H1 (cell line): ENCODE measurements around the gene WNT7A. TPM values are rescaled to one million over a fixed set of nuclear protein-coding genes. Genes with fewer than 3 reads are reported as not detected.

Experiments used
- RBBP5 ChIP-seq: IDR thresholded peaks from 2 replicates; pipeline ENCODE4 v1.7.1; 2012; ENCODE audit warnings: low read depth, mild to moderate bottlenecking, inconsistent platforms, low read length, moderate library complexity, borderline replicate concordance
- polyA plus RNA-seq, 7 experiments: library from polyadenylated mRNA; depleted of rRNA in 3 of 7; stranded (reverse) in 5 of 7; unstranded in 2 of 7; fragments of >200 nt in 5 of 7; fragments of 200-250 nt in 2 of 7; gene quantifications; 1 replicate in 5 of 7; 2 replicates in 1 of 7; 4 replicates in 1 of 7; pipeline versions ENCODE4 v1.2.1 to v1.2.3, GENCODE V29; 2011 to 2013; ENCODE audit warnings: missing spikeins in 2 of 7, mixed read lengths in 2 of 7
- total RNA-seq: library from RNA; stranded (reverse); fragmentation: NEBNext Ultra II Directional; extraction: Animal tissue kit (Norgen Biotek cat#: 25700); gene quantifications from 2 replicates; pipeline ENCODE4 v1.2.1, GENCODE V29; 2021
- TF ChIP-seq, protein P1 (sequence below): fragments of 300-600 bp; sonication (generic); IDR thresholded peaks from 2 replicates; pipeline ENCODE4 v1.7.1; 2012; ENCODE audit warnings: low read length, moderate library complexity, mild to moderate bottlenecking, inconsistent platforms; ENCODE audit not compliant: insufficient replicate concordance

The WNT7A gene
- total and polyA plus RNA-seq, 2 of the 8 experiments (the other 6 are each of a cell fraction or from before 2014, with no cell fraction given) = 0.02 TPM; not detected in 1

- TF ChIP-seq, protein P1, sequence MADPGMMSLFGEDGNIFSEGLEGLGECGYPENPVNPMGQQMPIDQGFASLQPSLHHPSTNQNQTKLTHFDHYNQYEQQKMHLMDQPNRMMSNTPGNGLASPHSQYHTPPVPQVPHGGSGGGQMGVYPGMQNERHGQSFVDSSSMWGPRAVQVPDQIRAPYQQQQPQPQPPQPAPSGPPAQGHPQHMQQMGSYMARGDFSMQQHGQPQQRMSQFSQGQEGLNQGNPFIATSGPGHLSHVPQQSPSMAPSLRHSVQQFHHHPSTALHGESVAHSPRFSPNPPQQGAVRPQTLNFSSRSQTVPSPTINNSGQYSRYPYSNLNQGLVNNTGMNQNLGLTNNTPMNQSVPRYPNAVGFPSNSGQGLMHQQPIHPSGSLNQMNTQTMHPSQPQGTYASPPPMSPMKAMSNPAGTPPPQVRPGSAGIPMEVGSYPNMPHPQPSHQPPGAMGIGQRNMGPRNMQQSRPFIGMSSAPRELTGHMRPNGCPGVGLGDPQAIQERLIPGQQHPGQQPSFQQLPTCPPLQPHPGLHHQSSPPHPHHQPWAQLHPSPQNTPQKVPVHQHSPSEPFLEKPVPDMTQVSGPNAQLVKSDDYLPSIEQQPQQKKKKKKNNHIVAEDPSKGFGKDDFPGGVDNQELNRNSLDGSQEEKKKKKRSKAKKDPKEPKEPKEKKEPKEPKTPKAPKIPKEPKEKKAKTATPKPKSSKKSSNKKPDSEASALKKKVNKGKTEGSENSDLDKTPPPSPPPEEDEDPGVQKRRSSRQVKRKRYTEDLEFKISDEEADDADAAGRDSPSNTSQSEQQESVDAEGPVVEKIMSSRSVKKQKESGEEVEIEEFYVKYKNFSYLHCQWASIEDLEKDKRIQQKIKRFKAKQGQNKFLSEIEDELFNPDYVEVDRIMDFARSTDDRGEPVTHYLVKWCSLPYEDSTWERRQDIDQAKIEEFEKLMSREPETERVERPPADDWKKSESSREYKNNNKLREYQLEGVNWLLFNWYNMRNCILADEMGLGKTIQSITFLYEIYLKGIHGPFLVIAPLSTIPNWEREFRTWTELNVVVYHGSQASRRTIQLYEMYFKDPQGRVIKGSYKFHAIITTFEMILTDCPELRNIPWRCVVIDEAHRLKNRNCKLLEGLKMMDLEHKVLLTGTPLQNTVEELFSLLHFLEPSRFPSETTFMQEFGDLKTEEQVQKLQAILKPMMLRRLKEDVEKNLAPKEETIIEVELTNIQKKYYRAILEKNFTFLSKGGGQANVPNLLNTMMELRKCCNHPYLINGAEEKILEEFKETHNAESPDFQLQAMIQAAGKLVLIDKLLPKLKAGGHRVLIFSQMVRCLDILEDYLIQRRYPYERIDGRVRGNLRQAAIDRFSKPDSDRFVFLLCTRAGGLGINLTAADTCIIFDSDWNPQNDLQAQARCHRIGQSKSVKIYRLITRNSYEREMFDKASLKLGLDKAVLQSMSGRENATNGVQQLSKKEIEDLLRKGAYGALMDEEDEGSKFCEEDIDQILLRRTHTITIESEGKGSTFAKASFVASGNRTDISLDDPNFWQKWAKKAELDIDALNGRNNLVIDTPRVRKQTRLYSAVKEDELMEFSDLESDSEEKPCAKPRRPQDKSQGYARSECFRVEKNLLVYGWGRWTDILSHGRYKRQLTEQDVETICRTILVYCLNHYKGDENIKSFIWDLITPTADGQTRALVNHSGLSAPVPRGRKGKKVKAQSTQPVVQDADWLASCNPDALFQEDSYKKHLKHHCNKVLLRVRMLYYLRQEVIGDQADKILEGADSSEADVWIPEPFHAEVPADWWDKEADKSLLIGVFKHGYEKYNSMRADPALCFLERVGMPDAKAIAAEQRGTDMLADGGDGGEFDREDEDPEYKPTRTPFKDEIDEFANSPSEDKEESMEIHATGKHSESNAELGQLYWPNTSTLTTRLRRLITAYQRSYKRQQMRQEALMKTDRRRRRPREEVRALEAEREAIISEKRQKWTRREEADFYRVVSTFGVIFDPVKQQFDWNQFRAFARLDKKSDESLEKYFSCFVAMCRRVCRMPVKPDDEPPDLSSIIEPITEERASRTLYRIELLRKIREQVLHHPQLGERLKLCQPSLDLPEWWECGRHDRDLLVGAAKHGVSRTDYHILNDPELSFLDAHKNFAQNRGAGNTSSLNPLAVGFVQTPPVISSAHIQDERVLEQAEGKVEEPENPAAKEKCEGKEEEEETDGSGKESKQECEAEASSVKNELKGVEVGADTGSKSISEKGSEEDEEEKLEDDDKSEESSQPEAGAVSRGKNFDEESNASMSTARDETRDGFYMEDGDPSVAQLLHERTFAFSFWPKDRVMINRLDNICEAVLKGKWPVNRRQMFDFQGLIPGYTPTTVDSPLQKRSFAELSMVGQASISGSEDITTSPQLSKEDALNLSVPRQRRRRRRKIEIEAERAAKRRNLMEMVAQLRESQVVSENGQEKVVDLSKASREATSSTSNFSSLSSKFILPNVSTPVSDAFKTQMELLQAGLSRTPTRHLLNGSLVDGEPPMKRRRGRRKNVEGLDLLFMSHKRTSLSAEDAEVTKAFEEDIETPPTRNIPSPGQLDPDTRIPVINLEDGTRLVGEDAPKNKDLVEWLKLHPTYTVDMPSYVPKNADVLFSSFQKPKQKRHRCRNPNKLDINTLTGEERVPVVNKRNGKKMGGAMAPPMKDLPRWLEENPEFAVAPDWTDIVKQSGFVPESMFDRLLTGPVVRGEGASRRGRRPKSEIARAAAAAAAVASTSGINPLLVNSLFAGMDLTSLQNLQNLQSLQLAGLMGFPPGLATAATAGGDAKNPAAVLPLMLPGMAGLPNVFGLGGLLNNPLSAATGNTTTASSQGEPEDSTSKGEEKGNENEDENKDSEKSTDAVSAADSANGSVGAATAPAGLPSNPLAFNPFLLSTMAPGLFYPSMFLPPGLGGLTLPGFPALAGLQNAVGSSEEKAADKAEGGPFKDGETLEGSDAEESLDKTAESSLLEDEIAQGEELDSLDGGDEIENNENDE = no peak
- TF ChIP-seq RBBP5 = no peak
These were observed 16.4 kb downstream of the WNT7A start (continued) for GRCh38 chr3:13863382-13863952.
